Measurements from ENCODE around the gene ROBO2.

Gene ROBO2

GRCh38 chr3:77475507-77475906, 435.6 kb downstream of the ROBO2 start:
- H3K27ac ChIP-seq = no peak overlapping the region
- TF ChIP-seq CTCF (IDR thresholded peaks at IDR 0.05) (no peak), ZFX (IDR thresholded peaks at IDR 0.05; ENCODE audit: borderline replicate concordance) (no peak)

DNA sequence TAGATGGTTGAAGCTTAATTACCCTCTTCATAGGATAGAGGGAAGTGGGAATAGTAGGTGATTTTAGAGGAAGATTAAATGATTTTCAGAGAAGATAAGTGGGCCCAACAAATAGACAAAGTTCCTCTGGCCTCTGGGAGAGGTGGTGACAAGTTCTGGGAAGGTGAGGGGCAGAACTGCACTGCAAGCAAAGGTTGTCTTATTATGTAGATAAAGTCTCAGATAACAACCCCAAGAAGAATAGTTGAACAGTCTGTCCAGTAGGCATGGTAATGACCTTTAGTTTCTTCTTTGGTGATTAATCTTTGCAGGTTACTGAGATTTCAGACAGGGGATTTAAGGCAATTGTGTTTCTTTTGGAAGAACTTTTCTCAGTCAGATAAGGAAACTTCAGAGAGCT, 439.1 kb downstream of the ROBO2 start:
- no peak overlapping the region for H3K27ac ChIP-seq
- TF ChIP-seq ZFX (IDR thresholded peaks at IDR 0.05; ENCODE audit: borderline replicate concordance) (no peak), CTCF (IDR thresholded peaks at IDR 0.05) (no peak)

- no peak overlapping the region for H3K27ac ChIP-seq
- no peak for TF ChIP-seq CTCF (IDR thresholded peaks at IDR 0.05)
- TF ChIP-seq ZFX (IDR thresholded peaks at IDR 0.05; ENCODE audit: borderline replicate concordance) = no peak
Observed at GRCh38 chr3:77489216-77489615, 449.3 kb downstream of the ROBO2 start.

GRCh38 chr3:77491961-77492360, 452.1 kb downstream of the ROBO2 start:
- TF ChIP-seq ZFX (IDR thresholded peaks at IDR 0.05; ENCODE audit: borderline replicate concordance) (no peak), CTCF (IDR thresholded peaks at IDR 0.05) (no peak)
- no peak overlapping the region for H3K27ac ChIP-seq

- H3K27ac ChIP-seq = no peak overlapping the region
- TF ChIP-seq ZFX (IDR thresholded peaks at IDR 0.05; ENCODE audit: borderline replicate concordance) (no peak), CTCF (IDR thresholded peaks at IDR 0.05) (no peak)
Observed at GRCh38 chr3:77500721-77501120, 460.8 kb downstream of the ROBO2 start.

GRCh38 chr3:77506384-77506783, 466.5 kb downstream of the ROBO2 start:
- no peak overlapping the region for H3K27ac ChIP-seq
- TF ChIP-seq CTCF (IDR thresholded peaks at IDR 0.05) = no peak
- TF ChIP-seq ZFX (IDR thresholded peaks at IDR 0.05; ENCODE audit: borderline replicate concordance) = no peak

- no peak overlapping the region for H3K27ac ChIP-seq
- TF ChIP-seq CTCF (IDR thresholded peaks at IDR 0.05) = no peak
Observed at GRCh38 chr3:77513542-77513941, 473.6 kb downstream of the ROBO2 start.

Data from 22Rv1 (cell line).